ENCODE data around the gene DNAH11.

DNA sequence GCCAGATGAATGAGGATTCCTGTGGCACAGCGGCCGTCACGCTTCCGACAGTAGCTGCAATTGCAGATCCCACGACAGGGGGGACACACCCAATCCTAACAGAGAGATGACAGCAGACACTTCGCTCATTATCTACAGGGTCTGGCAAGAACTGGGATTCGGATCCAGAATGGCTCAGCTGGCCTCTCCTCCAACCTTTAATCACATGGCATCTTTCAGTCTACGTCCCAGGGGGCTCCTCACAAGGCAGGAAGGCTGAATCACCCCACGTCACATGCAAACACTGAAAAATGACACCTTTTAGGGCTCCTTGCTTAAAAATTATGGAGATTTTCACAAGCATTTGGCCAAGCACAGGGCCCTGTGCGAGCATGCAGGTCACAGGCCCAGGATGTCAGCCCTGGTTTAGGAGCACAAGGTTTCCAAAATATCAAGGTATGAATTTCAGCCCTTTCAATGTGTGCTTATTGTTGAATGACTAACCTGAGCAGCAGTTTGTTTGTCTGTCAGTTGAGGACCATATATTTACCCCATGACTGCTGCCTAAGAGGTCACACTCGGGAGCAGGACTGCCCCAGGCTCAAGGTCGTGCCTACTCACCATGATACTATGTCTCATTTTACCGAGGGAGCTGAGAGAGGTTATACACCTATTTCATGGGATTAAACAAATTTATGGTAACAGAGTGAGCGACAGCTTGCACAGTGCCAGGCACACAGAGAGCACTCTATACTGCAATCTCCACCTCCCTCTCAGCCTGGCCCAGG is 360.4 kb downstream of the DNAH11 start:
- TF ChIP-seq RAD21 (IDR thresholded peaks at IDR 0.05) (no peak), RXRA (IDR thresholded peaks at IDR 0.05) (no peak), JUND (IDR thresholded peaks at IDR 0.05) (no peak)
- TF ChIP-seq, protein P1, sequence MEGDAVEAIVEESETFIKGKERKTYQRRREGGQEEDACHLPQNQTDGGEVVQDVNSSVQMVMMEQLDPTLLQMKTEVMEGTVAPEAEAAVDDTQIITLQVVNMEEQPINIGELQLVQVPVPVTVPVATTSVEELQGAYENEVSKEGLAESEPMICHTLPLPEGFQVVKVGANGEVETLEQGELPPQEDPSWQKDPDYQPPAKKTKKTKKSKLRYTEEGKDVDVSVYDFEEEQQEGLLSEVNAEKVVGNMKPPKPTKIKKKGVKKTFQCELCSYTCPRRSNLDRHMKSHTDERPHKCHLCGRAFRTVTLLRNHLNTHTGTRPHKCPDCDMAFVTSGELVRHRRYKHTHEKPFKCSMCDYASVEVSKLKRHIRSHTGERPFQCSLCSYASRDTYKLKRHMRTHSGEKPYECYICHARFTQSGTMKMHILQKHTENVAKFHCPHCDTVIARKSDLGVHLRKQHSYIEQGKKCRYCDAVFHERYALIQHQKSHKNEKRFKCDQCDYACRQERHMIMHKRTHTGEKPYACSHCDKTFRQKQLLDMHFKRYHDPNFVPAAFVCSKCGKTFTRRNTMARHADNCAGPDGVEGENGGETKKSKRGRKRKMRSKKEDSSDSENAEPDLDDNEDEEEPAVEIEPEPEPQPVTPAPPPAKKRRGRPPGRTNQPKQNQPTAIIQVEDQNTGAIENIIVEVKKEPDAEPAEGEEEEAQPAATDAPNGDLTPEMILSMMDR (IDR thresholded peaks at IDR 0.05; ENCODE audit: low read depth, low read length, missing input control) = no peak
- TF ChIP-seq, protein P2, sequence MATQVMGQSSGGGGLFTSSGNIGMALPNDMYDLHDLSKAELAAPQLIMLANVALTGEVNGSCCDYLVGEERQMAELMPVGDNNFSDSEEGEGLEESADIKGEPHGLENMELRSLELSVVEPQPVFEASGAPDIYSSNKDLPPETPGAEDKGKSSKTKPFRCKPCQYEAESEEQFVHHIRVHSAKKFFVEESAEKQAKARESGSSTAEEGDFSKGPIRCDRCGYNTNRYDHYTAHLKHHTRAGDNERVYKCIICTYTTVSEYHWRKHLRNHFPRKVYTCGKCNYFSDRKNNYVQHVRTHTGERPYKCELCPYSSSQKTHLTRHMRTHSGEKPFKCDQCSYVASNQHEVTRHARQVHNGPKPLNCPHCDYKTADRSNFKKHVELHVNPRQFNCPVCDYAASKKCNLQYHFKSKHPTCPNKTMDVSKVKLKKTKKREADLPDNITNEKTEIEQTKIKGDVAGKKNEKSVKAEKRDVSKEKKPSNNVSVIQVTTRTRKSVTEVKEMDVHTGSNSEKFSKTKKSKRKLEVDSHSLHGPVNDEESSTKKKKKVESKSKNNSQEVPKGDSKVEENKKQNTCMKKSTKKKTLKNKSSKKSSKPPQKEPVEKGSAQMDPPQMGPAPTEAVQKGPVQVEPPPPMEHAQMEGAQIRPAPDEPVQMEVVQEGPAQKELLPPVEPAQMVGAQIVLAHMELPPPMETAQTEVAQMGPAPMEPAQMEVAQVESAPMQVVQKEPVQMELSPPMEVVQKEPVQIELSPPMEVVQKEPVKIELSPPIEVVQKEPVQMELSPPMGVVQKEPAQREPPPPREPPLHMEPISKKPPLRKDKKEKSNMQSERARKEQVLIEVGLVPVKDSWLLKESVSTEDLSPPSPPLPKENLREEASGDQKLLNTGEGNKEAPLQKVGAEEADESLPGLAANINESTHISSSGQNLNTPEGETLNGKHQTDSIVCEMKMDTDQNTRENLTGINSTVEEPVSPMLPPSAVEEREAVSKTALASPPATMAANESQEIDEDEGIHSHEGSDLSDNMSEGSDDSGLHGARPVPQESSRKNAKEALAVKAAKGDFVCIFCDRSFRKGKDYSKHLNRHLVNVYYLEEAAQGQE (IDR thresholded peaks at IDR 0.05) = no peak
- TF ChIP-seq, protein P3, sequence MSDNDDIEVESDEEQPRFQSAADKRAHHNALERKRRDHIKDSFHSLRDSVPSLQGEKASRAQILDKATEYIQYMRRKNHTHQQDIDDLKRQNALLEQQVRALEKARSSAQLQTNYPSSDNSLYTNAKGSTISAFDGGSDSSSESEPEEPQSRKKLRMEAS (IDR thresholded peaks at IDR 0.05) = no peak

Data from liver (tissue), 3 donors.